Calu3 (cell line): ENCODE results near the gene ADAM19. TPM values are rescaled to one million over a fixed set of nuclear protein-coding genes. Genes with fewer than 3 reads are reported as not detected.

Experiments used
- BruUV-seq: library from RNA; stranded (reverse); fragments of 400-500 nt; replicated peaks from 2 replicates; lab custom pipeline; 2021; lab: Mats Ljungman, UMichigan
- CTCF ChIA-PET: fragments of 300-600 bp; sonication (Branson Sonifier 250); formaldehyde crosslinking; loops from one replicate; lab custom pipeline; 2022; ENCODE audit warnings: antibody characterized with exemption; lab: Charles Lee
- DNase-seq: peaks from one replicate; pipeline ENCODE4 v3.0.0; 2022
- H3K27ac Mint-ChIP-seq: one replicate; pipeline ENCODE4 v1.8.0; 2022; ENCODE audit warnings: mixed read lengths; ENCODE audit not compliant: unreplicated experiment
- H3K27me3 Mint-ChIP-seq: one replicate; pipeline ENCODE4 v1.8.0; 2022; ENCODE audit warnings: mixed read lengths; ENCODE audit not compliant: unreplicated experiment
- H3K36me3 Mint-ChIP-seq: one replicate; pipeline ENCODE4 v1.8.0; 2022; ENCODE audit warnings: mild to moderate bottlenecking, moderate library complexity, mixed read lengths; ENCODE audit not compliant: insufficient read depth, unreplicated experiment
- H3K4me1 Mint-ChIP-seq: one replicate; pipeline ENCODE4 v1.8.0; 2022; ENCODE audit warnings: mild to moderate bottlenecking, low read depth, mixed read lengths; ENCODE audit not compliant: unreplicated experiment
- H3K4me3 Mint-ChIP-seq: one replicate; pipeline ENCODE4 v1.8.0; 2022; ENCODE audit warnings: mild to moderate bottlenecking, low read depth, moderate library complexity, mixed read lengths; ENCODE audit not compliant: unreplicated experiment
- H3K9me3 Mint-ChIP-seq: one replicate; pipeline ENCODE4 v1.8.0; 2022; ENCODE audit warnings: low read depth, mixed read lengths; ENCODE audit not compliant: unreplicated experiment
- intact Hi-C: fragments of 100-400 bp; cut with micrococcal nuclease; formaldehyde crosslinking; loops from one replicate; pipeline ENCODE4 v1.10.0; 2022; ENCODE audit not compliant: unreplicated experiment
- total RNA-seq: library from RNA; stranded (reverse); gene quantifications from 2 replicates; pipeline ENCODE4 v1.2.3, GENCODE V29; 2022
- TF ChIP-seq, protein P1 (sequence below): fragments of 200-600 bp; IDR thresholded peaks from one replicate; pipeline ENCODE4 v1.8.0; 2022; ENCODE audit warnings: antibody characterized with exemption; ENCODE audit not compliant: unreplicated experiment

The ADAM19 gene
- total RNA-seq, 1 experiment from 2014 or later: 16.2 TPM

DNA sequence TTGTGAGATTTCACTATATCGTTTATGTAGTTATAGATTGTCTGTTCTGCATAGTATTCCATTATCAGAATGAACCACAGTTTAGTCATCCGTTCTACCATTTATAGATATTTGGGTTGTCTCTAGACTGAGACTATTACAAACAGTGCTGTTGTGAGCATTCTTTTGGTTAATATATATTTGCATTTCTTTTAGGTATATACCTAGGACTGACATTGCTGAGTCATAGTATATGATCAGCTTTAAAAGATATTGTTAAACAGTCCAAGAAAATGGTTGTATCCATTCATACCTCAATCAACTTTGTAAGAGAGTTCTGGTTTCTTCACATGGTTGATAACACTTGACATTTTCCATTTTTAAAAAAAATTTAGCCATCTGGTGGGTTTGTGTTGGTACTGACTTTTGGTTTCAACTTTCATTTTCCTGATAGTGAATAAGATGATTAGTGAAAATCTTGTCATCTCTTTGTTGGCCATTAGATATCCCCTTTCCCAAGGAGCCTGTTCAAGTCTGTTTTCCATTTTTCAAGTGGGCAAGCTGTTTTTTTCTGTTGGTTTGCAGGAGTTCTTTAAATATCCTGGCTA, 22.9 kb upstream of the ADAM19 start:
- peaks cover 4% of the 10 kb centered on the region for H3K9me3 Mint-ChIP-seq
- intact Hi-C loops: no loop called here

DNA sequence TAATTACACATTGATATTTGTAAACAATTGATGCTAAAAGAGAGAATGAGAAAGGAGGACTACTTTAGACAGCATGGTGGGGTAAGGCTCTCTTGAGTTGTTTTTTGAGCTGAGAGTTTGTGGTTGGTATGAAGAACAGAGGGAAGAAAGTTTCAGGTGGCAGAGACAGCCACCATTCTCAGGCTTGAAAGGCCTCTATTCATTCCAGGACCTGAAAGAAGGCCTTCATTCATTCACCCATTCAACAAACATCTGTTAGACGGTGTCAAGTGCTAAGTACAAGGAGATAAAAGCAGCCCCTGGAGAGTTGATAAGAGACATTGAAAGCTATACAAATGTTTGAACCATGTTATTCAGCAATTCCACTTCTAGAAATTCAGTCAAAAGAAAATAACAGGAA, 21.7 kb upstream of the ADAM19 start:
- CTCF ChIA-PET: no interaction called here
- Mint-ChIP-seq H3K36me3 (peaks cover 1% of the 10 kb centered on the region), H3K27ac (no peak overlapping the region)

More for the DNA sequence above, 22.9 kb upstream of the ADAM19 start:
- H3K4me3 Mint-ChIP-seq: no peak overlapping the region
- no peak overlapping the region for H3K27ac Mint-ChIP-seq
- peaks cover 6% of the 10 kb centered on the region for H3K36me3 Mint-ChIP-seq
- BruUV-seq: no TSS peak
- CTCF ChIA-PET: no interaction called here
- no peaks in the 10 kb centered on the region for H3K27me3 Mint-ChIP-seq
- DNase-seq: no peak
- TF ChIP-seq, protein P1, sequence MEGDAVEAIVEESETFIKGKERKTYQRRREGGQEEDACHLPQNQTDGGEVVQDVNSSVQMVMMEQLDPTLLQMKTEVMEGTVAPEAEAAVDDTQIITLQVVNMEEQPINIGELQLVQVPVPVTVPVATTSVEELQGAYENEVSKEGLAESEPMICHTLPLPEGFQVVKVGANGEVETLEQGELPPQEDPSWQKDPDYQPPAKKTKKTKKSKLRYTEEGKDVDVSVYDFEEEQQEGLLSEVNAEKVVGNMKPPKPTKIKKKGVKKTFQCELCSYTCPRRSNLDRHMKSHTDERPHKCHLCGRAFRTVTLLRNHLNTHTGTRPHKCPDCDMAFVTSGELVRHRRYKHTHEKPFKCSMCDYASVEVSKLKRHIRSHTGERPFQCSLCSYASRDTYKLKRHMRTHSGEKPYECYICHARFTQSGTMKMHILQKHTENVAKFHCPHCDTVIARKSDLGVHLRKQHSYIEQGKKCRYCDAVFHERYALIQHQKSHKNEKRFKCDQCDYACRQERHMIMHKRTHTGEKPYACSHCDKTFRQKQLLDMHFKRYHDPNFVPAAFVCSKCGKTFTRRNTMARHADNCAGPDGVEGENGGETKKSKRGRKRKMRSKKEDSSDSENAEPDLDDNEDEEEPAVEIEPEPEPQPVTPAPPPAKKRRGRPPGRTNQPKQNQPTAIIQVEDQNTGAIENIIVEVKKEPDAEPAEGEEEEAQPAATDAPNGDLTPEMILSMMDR: no peak
- peaks cover 15% of the 10 kb centered on the region for H3K4me1 Mint-ChIP-seq

DNA sequence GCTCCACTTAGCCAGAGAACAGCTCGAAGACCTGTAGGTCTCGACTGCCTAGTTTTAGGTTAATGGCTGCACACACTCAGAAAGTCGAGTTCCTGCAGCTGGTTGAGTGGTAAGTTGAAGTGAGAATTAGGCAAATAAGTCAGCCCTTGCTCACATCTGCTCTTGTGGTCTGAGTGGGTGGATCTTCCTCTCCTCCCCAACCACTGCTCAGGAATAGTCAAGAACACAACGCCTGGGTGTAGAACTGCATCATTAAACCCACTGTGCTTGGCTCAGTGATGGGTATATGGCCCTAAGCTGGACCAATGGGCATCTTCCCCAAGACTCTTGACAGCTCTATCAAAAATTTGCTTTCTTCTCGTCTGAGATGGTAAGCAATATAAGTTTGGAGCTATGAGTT, 20.9 kb upstream of the ADAM19 start:
- H3K27ac Mint-ChIP-seq: no peak overlapping the region
- H3K27me3 Mint-ChIP-seq: no peaks in the 10 kb centered on the region
- BruUV-seq: no TSS peak
- no peaks in the 10 kb centered on the region for H3K4me1 Mint-ChIP-seq
- TF ChIP-seq, protein P1: no peak
- DNase-seq: no peak
- no peaks in the 10 kb centered on the region for H3K9me3 Mint-ChIP-seq
- intact Hi-C loops: no loop called here
- H3K36me3 Mint-ChIP-seq: no peaks in the 10 kb centered on the region
- CTCF ChIA-PET: no interaction called here
- no peak overlapping the region for H3K4me3 Mint-ChIP-seq

More for the DNA sequence above, 21.7 kb upstream of the ADAM19 start:
- H3K4me1 Mint-ChIP-seq: peaks cover 3% of the 10 kb centered on the region
- DNase-seq: no peak
- intact Hi-C loops: no loop called here
- TF ChIP-seq, protein P1: no peak
- peaks cover under 1% of the 10 kb centered on the region for H3K9me3 Mint-ChIP-seq
- H3K4me3 Mint-ChIP-seq: no peak overlapping the region
- H3K27me3 Mint-ChIP-seq: no peaks in the 10 kb centered on the region
- BruUV-seq: no TSS peak

DNA sequence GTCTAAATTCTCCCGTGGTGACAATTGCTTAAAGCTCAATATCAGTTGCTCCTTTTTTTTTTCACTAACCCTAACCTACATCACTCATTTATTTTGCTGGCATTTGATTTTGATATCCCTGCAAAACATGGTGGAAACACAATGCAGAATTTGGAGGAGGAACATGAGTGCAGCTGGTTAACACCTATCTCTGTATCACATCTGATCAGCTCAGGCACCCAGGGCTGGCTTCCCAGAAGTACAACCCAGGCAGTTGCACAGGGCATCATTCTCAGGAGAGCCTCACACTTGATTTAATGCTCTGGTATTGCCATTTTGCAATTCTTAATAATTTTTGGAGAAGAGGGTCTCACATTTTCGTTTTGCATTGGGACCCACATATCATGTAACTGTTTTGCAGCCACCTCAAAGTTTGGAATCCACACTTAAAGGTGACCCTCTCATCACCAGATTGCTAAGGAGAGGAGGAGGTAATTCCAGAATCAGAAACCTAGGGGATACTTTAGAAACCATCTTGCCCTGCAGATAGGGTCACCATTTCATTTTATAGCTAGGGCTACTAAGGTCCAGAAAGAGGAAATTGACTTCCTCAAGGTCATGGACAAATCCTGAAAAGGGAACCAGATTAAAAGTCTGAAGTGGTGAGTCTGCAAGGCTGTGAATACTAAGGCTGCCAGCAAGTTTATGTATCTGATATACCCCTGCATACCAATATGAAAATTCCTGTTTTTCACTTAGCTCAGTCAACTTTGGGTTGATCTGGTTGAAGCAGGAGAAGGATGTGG, 19.3 kb upstream of the ADAM19 start:
- TF ChIP-seq, protein P1: no peak
- DNase-seq: no peak
- intact Hi-C loops: no loop called here
- Mint-ChIP-seq H3K36me3 (no peaks in the 10 kb centered on the region), H3K27me3 (no peaks in the 10 kb centered on the region), H3K27ac (no peak overlapping the region), H3K9me3 (no peaks in the 10 kb centered on the region), H3K4me3 (no peak overlapping the region), H3K4me1 (no peaks in the 10 kb centered on the region)
- CTCF ChIA-PET: interaction anchor here (0.7 kb wide), 1 partner anchor 11 kb away, joined by 3 read pairs; no protein-coding TSS in a partner anchor
- BruUV-seq: no TSS peak
